ENCODE data around the gene NDUFS2.

NDUFS2 gene

GRCh38 chr1:161201836-161202712 is at the start of gene NDUFS2:
NDUFS2 (plus strand) TSS chr1:161202367; CDS start chr1:161202386, 19 bp downstream.
- DNase-seq (ENCODE audit: low spot score) = peak; percentile 96

- no peak for DNase-seq (ENCODE audit: low spot score)
These were observed 49.0 kb upstream of the NDUFS2 start for GRCh38 chr1:161153176-161153575.

- peak; percentile 96 for DNase-seq (ENCODE audit: low spot score)
These were observed 48.4 kb upstream of the NDUFS2 start, which contains the start of gene UFC1 for GRCh38 chr1:161153682-161154337. UFC1 (plus strand) TSS chr1:161153978; CDS start chr1:161153998, 20 bp downstream.

GRCh38 chr1:161157867-161158266 is 44.3 kb upstream of the NDUFS2 start:
- DNase-seq (ENCODE audit: low spot score) = no peak

- DNase-seq (ENCODE audit: low spot score) = no peak
These were observed 43.7 kb upstream of the NDUFS2 start for GRCh38 chr1:161158316-161159010.

- peak; percentile 99 for DNase-seq (ENCODE audit: low spot score)
These were observed 42.9 kb upstream of the NDUFS2 start, which contains the start of gene USP21 for GRCh38 chr1:161159087-161159912. USP21 (plus strand) TSS chr1:161159500; CDS start chr1:161160641, 1,141 bp downstream.

- no peak for DNase-seq (ENCODE audit: low spot score)
These were observed 42.3 kb upstream of the NDUFS2 start for GRCh38 chr1:161159913-161160243.

- DNase-seq (ENCODE audit: low spot score) = no peak
These were observed 41.5 kb upstream of the NDUFS2 start for GRCh38 chr1:161160671-161161145.

GRCh38 chr1:161161652-161162051 is 40.5 kb upstream of the NDUFS2 start:
- no peak for DNase-seq (ENCODE audit: low spot score)

GRCh38 chr1:161162052-161162451 is 40.1 kb upstream of the NDUFS2 start:
- no peak for DNase-seq (ENCODE audit: low spot score)

GRCh38 chr1:161162806-161163205 is 39.4 kb upstream of the NDUFS2 start:
- DNase-seq (ENCODE audit: low spot score) = no peak

GRCh38 chr1:161163793-161164192 is 38.4 kb upstream of the NDUFS2 start:
- DNase-seq (ENCODE audit: low spot score) = no peak

GRCh38 chr1:161164901-161165610 is 37.1 kb upstream of the NDUFS2 start:
- no peak for DNase-seq (ENCODE audit: low spot score)

GRCh38 chr1:161165742-161166668 is 36.2 kb upstream of the NDUFS2 start, which contains the start of gene PPOX:
PPOX (plus strand) TSS chr1:161166426; CDS start chr1:161166848, 422 bp downstream.
- peak; percentile 96 for DNase-seq (ENCODE audit: low spot score)

- no peak for DNase-seq (ENCODE audit: low spot score)
These were observed 35.3 kb upstream of the NDUFS2 start for GRCh38 chr1:161166669-161167548.

- no peak for DNase-seq (ENCODE audit: low spot score)
These were observed 33.3 kb upstream of the NDUFS2 start for GRCh38 chr1:161168906-161169305.

- DNase-seq (ENCODE audit: low spot score) = no peak
These were observed 31.0 kb upstream of the NDUFS2 start for GRCh38 chr1:161171191-161171590.

GRCh38 chr1:161171696-161172095 is 30.5 kb upstream of the NDUFS2 start:
- no peak for DNase-seq (ENCODE audit: low spot score)

GRCh38 chr1:161172349-161172748 is 29.8 kb upstream of the NDUFS2 start:
- DNase-seq (ENCODE audit: low spot score) = no peak

All from COLO829 (cell line).